HG02610 (cell line): Measurements from ENCODE around the gene KDM5C.
A peak's percentile ranks its signal among the peaks of the same experiment; 100 is the strongest.

Experiments
- ATAC-seq: cut with Tn5 transposase; IDR thresholded peaks from one replicate; pipeline ENCODE4 v1.9.1; 2021; ENCODE audit warnings: mild to moderate bottlenecking, moderate library complexity; ENCODE audit not compliant: unreplicated experiment

Gene KDM5C

DNA sequence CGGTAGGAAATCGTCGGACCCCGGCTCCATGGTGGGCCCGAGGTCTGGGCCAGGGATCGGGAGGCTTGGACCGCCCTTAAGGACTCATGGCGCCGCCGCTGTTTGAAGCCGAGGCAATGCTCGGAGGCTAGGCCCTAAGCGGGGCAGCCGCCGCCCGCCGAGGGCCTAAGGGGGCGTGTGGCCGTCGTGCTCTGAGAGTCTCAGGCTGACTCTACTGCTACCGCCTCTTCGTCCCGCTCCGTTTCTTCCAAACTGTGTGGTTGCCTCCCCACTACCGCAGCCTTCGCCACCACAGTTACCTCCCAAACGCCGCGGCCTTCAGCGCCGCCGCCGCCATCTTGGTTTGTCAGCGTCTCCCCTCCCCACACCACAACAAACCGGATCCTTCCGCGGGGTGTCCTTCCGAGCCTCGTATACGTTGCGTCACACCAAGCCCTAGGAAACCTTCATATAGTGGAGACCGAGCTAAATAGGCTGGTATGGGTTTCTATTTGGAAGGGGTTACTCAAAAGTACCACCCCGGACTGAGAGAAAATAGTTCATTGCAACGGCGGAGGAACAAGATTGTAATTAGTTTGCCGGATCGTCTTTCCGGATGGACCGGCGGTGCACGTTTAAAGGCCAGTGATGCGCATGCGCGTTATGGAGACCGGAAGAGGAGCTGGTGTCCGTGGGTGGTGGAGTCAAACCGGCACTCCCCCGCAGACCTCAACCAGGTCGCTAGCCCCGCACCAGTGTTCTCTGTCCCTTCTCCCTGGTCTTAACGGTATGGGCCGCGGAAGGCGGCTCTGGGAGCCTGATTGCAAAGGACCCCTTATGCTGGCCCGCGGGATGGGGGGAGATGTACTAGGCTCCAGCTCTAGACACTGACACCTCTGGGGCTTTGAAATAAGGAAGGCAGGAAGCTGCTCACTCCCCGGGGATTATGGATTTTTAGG, at the start of gene KDM5C:
TSS of gene KDM5C (minus strand) at position 348 of the 938 bp plus-strand sequence. CDS start at position 30, 318 bp downstream.
- peak; percentile 71 for ATAC-seq

DNA sequence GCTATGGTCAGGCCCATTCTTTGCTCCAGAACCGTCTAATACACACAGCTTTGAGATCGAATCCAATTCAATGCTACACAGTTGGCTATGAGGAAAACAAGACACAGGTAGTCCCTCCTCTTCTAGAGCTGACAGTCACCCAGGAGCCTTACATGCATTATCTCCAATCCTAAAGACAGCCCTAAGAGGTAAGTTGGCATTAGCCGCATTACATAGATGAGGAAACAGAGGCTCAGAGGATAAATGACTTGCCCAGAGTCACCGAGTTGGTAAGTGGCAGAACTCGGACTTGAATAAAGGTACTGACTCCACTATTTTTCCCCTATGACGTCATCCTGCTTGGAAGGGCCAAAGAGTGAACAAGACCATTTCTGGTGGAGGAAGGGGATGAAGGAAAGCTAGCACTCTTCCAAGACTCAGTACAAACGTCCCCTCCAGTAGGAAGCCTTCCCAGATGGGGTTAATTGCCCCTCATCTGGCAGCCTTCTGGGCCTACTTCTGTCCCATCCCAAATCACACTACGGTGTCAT, 47.9 kb upstream of the KDM5C start:
- ATAC-seq = no peak

DNA sequence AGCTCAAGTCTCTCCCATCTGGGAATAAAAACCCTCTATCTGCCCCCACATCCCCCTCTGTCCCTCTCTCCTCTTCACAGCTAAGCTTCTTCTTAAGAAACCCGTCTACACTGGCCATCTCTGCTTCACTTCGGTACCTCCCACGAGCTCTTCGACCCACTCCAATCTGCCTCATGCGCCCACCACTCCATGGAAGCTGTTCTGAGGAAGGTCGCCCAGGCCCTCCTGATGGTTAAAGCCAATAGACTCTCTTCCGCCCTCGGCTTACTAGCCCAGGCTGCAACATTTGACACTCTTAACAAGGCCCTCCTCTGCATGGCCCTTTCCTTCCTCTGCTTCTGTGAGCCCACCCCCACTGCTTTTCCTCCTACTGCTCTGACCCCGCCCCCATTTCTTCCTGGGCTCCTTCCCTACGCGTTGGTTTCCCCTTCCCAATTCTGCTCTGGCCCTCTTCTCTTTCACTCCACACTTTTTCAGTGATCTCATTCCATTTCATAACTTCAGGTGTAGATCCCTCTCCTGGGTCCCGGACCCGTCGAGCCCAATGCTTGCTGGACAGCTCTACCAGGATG, 44.6 kb upstream of the KDM5C start:
- ATAC-seq = no peak

DNA sequence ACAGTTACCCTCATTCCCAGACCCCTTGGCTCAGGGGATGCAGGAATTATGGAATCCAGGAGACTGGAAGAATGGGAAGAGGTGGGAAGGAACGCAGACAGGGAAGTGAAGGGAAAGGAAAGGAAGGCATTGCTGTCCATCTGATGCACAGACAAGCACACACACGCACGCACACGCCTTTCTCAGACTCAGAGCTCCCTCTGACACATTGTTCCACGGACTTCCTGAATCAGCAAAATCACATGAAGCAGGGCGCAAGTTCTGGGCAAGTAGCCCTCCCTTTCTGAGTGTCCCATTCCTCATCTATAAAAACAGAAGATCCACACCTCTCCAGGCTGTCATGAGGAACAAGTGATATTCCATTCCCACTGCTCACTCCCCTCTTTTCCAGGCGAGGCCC, 43.2 kb upstream of the KDM5C start:
- ATAC-seq = no peak

DNA sequence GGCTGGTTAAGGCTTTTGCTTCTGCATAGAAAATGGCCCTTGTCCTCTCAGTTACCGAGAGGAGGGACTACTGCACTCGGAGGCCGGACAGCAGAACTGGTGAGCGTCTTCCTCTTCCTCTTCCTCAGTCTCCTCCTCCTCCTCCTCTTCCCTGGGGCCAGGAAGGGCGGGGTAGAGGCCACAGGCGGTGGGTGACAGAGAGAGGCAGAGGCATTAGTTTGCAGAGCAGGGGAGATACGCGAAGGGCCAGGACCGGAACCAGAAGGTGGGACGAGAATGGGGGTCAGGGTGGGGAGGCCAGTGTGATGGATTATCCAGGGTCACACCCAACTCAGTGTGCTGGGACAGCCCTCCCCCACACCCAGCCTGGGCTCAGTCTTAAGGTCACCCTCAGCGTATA, 41.9 kb upstream of the KDM5C start:
- ATAC-seq = no peak

DNA sequence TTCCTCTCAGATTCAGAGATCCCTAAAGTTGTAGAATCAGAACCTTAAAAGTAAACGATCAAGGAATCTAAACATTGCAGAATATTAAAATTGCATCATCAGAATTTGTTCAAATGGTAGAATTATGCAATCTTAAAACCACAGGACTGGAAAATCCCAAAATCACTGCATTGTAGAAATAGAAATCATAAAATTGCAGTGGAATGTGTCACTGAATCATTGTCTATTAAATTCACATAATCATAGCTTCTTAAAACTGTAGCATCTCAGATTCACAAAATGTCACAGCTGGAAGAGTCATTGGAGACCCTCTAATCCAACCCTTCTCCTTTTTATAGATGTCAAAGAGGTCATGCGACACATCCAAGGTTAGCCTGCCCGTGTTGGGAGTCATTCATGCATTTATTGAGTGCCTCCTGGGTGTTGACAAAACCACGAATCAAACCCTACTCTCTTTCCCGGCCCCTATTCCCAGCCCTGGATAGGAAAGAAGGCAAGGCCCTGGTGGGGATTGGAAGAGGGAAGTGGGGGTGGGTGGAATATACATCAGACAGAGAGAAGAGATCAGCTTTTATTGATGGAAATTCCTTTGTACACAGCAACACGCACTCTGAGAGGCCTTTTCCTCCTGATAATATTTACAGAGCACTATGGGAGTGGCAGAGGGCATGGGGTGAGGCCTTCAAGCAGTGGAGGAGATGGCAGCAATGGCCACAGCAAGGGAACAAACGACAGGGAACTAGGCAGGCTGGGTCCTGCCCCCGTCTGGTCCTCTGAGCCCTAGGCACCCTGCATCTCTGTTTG, 41.0 kb upstream of the KDM5C start:
- ATAC-seq = no peak

DNA sequence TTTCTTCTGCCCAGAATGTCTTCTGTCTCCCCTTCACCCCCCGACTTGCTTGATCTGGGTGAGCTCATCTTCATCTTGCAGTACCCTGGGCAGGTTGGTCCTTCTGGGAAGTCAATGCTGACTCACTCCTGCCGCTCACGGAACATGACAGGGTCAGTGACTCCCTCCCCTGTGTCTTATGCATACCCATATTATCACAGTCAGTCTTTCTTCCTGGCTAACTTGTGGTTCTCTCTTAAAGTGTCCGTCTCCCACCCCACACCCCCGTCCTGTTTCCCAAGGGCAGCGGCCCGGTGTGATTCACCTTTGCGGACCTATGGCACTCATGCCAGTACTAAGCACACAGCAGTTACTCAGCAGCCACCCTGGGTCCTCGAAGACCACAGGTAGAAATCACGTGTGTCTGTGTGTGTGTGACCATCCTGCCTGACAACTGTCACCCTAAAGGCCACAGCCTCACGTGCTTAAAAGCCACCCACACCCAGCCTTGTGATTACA, 38.6 kb upstream of the KDM5C start:
- ATAC-seq = no peak

DNA sequence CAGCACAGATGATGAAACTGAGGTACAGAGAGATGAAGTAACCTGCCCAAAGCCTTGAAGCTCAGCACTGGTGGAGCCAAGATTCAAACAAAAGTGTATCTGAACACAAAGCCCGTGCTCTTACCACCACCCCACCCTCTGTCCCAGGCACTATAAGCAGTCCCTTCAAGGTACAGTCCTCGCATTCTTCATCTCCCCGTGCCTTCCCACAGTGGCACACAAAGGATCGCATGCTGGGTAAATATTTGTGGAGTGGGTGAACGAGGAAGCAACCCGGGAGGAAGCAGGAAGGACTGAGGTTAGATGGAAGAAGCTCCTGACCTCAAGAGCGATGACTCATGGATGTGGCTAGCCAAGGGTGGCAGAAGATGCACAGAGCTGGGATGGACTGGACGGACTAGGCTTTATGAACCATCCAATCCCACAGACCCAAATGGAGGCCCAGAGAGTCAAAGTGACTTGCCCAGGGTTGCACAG, 37.9 kb upstream of the KDM5C start:
- ATAC-seq = no peak

DNA sequence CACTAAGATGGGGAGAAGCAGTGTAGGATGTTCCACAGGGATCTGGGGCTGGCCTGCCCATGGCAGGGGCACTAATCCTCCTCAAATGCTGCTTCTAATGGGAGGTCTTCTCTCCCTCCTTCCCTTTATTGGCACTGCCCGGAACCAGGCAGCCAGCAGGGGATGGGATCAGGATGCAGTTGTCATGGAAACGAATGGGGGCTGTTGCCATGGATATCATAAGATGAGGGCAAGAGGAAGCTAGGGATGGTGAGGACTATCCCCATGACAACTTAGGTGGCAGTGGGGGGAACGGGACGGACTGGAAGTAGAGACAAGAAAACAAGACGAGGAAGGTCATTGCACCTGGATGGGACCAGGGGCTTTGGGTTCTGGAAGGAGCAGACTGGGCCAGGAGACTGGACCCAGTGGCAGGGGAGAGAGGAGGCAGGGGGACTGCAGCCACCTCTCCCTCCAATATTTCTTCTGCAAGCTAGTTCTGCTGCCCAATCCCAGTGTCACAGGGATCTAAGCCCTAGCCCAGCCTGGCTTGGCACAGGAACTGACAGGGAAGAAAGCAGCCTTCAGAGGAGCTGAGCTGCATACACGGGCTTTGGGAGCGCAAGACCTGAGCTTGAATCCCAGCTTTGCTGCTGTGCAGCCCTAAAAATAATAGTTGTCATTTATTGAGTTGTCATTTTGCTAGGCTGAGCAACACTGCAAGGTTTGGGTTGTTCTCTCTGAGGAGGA, 37.3 kb upstream of the KDM5C start:
- ATAC-seq = no peak

DNA sequence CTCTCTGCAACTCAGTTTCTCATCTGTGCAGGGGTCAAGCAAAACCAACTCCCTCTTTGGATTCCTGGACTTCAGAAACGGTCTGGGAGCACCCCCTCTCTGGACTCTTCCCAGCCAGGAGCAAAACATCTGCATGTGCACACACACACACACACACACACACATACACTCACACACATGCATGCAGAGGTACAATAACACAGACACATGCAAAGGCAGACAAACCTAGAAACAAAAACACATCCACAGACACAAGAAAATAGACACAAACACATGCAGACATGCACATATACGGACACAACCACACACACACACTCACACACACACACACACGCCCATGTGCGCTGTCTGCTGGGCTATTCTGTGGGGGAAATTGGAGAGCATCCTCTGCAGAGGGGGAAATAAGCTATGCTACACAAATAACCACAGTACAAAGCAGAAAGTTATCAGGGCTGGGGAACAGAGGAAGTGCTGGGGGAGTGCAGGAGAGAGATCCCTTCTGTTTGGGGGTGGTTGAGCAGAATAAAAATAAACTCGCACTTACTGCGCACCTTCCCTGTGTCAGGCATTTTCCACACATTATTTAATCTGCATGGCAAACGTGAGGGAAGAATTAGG, 36.5 kb upstream of the KDM5C start:
- ATAC-seq = no peak

DNA sequence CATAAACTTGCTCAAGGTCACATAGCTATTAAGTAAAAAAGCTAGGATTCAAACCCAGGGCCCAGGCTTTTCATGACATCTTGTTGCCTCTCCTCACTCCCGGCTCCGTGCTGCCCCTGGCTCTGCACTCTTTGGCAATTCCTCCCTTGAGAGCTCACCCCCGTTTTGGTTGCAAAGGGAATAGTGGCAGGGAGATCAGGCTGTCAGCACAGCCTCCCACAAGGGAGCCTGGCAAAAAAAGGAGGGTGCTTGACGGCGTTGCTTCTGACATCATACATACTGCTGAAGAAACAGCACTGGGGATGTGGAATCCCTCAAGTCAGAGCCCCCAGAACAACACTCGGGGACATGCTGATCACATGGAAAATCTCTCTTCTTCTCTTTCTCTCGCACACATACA, 35.8 kb upstream of the KDM5C start:
- ATAC-seq = no peak

DNA sequence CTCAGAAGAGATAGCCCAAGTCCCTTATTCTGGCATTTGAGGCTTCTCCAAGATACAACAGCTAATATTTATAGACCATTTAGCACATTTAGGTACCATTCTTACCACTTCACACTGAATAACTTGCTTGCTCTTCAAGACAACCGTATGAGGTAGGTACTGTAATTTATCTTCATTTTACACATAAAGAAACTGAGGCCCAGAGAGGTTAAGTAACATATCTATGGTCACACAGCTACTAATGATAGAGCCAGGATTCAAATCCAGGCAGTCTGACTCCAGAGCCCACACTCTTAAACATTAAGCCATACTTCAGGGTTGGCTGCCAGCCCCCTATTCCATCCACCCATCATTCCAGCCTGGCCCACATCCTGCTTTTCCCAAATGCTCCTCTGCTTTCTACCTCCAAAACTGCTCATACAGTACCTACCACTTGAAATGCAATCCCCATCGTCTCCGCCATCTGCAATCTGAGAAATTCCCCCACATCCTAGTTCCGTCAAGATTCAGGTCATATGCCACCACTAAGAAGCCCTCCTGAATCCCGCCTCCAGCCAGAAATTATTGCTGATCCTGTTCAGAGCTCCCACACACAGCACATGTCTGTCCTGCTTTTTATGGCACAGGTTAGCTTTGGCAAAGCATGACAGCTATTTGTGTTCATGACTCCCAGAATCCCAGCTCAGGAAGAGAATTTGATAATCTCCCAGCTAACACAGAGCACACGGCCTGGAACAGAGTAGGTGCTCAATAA, 32.8 kb upstream of the KDM5C start:
- no peak for ATAC-seq

DNA sequence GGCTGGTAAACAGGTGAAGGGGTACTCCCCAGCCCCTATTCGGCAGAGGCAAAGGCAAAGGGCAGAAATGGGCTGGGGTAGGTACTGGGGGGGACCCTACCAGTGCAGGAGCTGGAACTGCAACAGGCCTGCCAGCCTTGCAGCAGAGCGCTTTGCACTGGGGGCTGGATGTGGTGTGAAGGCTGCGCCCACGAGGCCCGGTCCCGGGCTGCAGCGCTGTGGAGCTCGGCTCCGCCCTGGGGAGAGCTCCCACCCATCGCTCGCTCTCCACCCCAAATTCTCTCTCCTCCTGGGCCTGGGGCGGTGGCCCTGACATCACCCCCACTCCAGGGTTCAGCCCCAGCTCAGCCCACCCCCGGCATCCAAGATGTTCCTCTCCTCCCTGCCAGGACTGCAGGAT, 32.2 kb upstream of the KDM5C start:
- ATAC-seq = no peak

DNA sequence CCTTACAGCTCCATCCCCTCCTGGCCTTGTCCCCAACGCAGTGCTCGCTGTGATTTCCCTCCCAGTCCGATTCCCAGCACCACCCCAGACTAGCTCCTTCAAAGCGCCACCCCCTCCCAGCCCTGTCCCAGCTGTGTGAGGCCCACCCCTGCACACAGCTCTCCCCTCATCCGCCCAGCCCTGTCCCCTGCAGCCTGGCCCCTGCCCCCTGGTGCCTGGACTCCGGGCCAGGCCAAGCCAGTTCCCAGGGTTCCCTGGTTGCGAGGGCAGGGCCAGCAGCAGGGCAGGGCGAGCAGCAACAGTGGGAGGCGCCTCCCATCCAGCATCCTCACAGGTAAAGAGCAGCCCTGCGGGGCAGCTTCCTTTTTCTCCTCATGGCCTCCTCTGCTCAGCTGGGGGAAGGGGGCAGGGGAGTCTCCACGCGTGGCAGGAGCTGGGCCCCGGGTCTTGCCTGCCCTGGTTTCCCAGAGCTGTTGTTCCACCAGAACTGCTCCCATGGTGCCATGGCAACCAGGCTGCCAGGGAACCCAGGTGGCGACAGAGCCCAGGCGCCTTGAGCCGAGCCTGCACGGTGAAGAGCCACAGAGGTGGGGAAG, 31.5 kb upstream of the KDM5C start:
- ATAC-seq = no peak

DNA sequence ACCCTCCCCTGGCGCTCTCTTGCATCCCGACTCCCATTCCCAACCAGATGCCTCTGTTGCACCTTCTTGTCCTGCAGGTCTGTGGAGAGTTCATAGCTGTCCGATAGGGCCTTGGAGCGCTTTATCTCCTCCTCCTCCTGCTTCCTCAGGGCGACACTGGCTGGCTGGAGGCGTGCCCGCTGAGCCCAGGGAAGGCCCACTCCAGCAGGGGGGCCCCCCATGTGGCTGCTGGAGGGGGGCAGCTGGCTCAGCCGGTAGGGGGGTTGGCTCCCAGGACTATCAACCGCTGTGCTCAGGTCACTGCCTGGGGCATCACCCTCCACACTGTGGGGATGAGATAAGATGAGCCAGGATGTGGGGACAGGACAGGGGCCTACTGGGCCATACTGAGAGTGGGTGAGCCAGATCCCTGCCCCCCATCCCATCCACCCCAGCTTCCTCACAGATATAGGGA, 30.8 kb upstream of the KDM5C start:
- ATAC-seq = no peak

DNA sequence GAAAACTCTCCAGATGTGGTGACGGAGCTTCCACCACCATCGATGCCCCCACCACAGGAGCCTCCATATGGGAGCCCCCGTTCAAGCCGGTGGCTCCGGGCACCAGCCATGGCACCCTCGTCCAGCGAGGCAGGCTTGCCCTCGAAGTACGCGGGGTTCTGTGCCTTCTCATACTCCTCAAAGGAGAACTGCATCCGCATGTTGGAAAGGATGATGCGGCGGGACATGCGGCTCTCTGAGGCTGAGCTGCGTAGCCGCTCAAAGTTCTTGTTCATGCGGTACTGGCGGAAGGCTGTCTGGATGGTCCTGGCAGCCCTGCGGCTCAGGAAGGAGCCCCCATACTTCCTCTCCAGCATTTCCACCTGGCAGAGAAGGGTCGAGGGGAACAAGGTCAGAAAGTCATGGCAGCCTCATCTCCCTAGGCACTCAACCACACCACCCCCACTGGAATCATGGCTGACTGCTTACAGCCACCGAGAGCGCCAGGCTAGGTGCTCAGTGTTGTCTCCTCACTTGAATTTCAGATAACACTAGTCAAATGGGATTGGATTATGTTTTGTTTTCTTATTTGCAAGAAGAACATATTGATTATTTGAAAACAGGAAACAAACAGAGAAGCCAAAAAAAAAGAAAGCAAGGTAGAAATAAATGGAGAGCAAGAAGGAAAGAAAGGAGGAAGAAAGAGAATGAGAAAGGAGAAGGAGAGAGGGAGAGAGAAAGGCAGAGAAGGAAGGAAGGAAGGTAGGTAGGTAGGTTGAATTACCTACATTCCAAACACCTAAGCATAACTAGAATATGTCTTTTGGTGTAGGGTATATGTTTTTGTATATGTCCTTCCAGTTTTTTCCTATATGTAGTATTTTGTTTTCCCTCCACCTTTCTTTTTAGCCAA, 29.8 kb upstream of the KDM5C start:
- no peak for ATAC-seq

DNA sequence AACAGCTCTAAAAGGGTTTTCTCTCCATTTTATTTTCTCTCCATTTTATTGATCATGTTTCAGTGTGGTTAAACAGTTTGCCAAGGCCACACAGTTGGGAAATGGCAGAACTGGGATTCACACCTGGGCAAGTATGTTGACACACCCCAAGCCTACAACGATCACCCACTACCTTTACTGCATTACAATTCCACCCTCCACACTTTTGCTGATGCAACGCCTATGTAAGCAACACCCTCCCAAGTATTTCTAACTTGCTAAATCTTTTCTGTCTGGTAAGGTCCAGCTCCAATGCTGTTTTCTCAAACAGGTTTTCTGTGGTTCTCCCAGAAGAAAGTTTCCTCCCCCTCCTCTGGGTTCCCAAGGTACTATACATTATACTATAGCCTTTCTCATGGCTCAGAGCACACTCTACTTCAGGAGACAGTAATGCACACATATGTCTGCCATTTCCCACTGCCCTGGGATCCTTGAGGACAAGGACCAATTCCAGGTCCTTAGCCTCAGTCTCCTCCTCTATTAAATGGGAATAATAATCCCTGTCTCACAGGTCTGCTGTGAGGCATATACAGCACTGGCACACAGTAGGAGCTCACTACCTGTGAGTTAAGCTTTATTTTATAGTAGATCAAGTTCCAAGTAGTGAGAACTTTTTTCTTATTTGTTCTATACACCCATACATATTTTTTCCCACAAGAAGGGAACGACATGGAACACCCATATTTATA, 28.4 kb upstream of the KDM5C start:
- ATAC-seq = no peak
